Posterior vena cava (tissue), 2 donors: ENCODE results near the gene NELFA. TPM values are rescaled to one million over a fixed set of nuclear protein-coding genes. Genes with fewer than 3 reads are reported as not detected.
"Not testable (repeated sequence)": the region's sequence is repeated elsewhere in the genome, so short reads cannot be mapped to it uniquely, and the experiment has no call there.

ENCODE experiments used
- DNase-seq: peaks from one replicate; pipeline ENCODE4 v3.0.0-alpha.2; 2020; ENCODE audit warnings: low spot score
- intact Hi-C, 2 donors: fragments of 100-400 bp; cut with DNase I; formaldehyde crosslinking; loops; one replicate each; pipeline versions ENCODE4 v1.14.1 to v1.14.2; 2022 to 2023
- total RNA-seq, 2 donors: library from RNA; stranded (reverse); fragmentation: NEBNext Ultra II Directional; extraction: Animal tissue kit (Norgen Biotek cat#: 25700); gene quantifications; one replicate each; pipeline ENCODE4 v1.2.1, GENCODE V29; 2021
- donor health status: DM: yes; HTN: yes; CAD: no.
- donor health status: DM: yes; HTN: yes; CAD: no.

The NELFA gene
- total RNA-seq, 2 donors from 2014 or later, result 16.2 to 17.3 TPM

- intact Hi-C loops, DNase-seq: not testable (repeated sequence)
Measured at GRCh38 chr4:1999308-1999707, 9.5 kb downstream of the NELFA start.

- no peak for DNase-seq
- intact Hi-C loops, result no loop called here
Measured at GRCh38 chr4:1998296-1998695, 10.5 kb downstream of the NELFA start.

GRCh38 chr4:1997712-1998111 is 11.1 kb downstream of the NELFA start:
- intact Hi-C loops, result no loop called here
- DNase-seq, result peak; percentile 26

- no peak for DNase-seq
- intact Hi-C loops, result no loop called here
Measured at GRCh38 chr4:1996866-1997611, 11.7 kb downstream of the NELFA start.

GRCh38 chr4:1994938-1995337 is 13.8 kb downstream of the NELFA start:
- intact Hi-C loops, result loop anchor here in 1 of 2 donors (5.0 kb wide), 1 partner anchor 1383 kb away; no protein-coding TSS in a partner anchor
- DNase-seq, result no peak

- peak; percentile 37 for DNase-seq
- intact Hi-C loops, result loop anchor here in 1 of 2 donors (5.0 kb wide), 1 partner anchor 1382 kb away; no protein-coding TSS in a partner anchor
Measured at GRCh38 chr4:1993718-1994516, 14.9 kb downstream of the NELFA start.

- intact Hi-C loops, result loop anchor here in 1 of 2 donors (5.0 kb wide), 1 partner anchor 1381 kb away; no protein-coding TSS in a partner anchor
- DNase-seq, result no peak
Measured at GRCh38 chr4:1993169-1993516, 15.6 kb downstream of the NELFA start.

- intact Hi-C loops, result loop anchor here in 1 of 2 donors (5.0 kb wide), 1 partner anchor 1380 kb away; no protein-coding TSS in a partner anchor
- peak; percentile 81 for DNase-seq
Measured at GRCh38 chr4:1992468-1993168, 16.2 kb downstream of the NELFA start.

GRCh38 chr4:1991596-1992434 is 17.0 kb downstream of the NELFA start:
- DNase-seq, result peak; percentile 70

GRCh38 chr4:1991087-1991486 is 17.7 kb downstream of the NELFA start:
- intact Hi-C loops, result loop anchor here in 1 of 2 donors (5.0 kb wide), 1 partner anchor 1379 kb away; no protein-coding TSS in a partner anchor
- peak; percentile 61 for DNase-seq

More at GRCh38 chr4:1991596-1992434, 17.0 kb downstream of the NELFA start:
- intact Hi-C loops, result loop anchor here in 1 of 2 donors (5.0 kb wide), 1 partner anchor 1380 kb away; no protein-coding TSS in a partner anchor

- DNase-seq, result peak; percentile 31
- intact Hi-C loops, result loop anchor here in 1 of 2 donors (5.0 kb wide), 1 partner anchor 1378 kb away; no protein-coding TSS in a partner anchor
Measured at GRCh38 chr4:1990676-1991075, 18.1 kb downstream of the NELFA start.

GRCh38 chr4:1990348-1990645 is 18.5 kb downstream of the NELFA start:
- no peak for DNase-seq
- intact Hi-C loops, result loop anchor here in 1 of 2 donors (5.0 kb wide), 1 partner anchor 1378 kb away; no protein-coding TSS in a partner anchor

- DNase-seq, result peak; percentile 74
- intact Hi-C loops, result loop anchor here in 1 of 2 donors (5.0 kb wide), 1 partner anchor 1377 kb away; no protein-coding TSS in a partner anchor
Measured at GRCh38 chr4:1989533-1990347, 19.0 kb downstream of the NELFA start.

- DNase-seq, result peak; percentile 50
- intact Hi-C loops, result no loop called here
Measured at GRCh38 chr4:1988327-1988724, 20.4 kb downstream of the NELFA start.

- intact Hi-C loops, result no loop called here
- DNase-seq, result peak; percentile 67
Measured at GRCh38 chr4:1987721-1988326, 20.9 kb downstream of the NELFA start.

- peak; percentile 67 for DNase-seq
- intact Hi-C loops, result no loop called here
Measured at GRCh38 chr4:1987296-1987695, 21.5 kb downstream of the NELFA start.

GRCh38 chr4:1986578-1987210 is 22.1 kb downstream of the NELFA start:
- peak; percentile 82 for DNase-seq
- intact Hi-C loops, result no loop called here
